PC-3 (cell line): ENCODE data around the gene KLHDC8A. TPM values are rescaled to one million over a fixed set of nuclear protein-coding genes. Genes with fewer than 3 reads are reported as not detected.
"Not testable (repeated sequence)": the region's sequence is repeated elsewhere in the genome, so short reads cannot be mapped to it uniquely, and the experiment has no call there.

Experiments used
- ATAC-seq: fragments of 200-7000 bp; cut with Tn5 transposase; 2 replicates; pipeline ENCODE4 v1.9.1; 2020; ENCODE audit warnings: mild to moderate bottlenecking, moderate library complexity
- BruUV-seq: library from RNA; stranded (reverse); fragments of 400-500 nt; replicated peaks from 2 replicates; lab custom pipeline; 2021; lab: Mats Ljungman, UMichigan
- CTCF ChIA-PET: fragments of 300-600 bp; sonication (Branson Sonifier 250); formaldehyde crosslinking; loops from one replicate; lab custom pipeline; 2022; ENCODE audit warnings: antibody characterized with exemption; lab: Charles Lee
- POLR2A ChIA-PET: fragments of 300-600 bp; sonication (Branson Sonifier 250); formaldehyde crosslinking; loops from one replicate; lab custom pipeline; 2022; ENCODE audit warnings: antibody characterized with exemption; ENCODE audit not compliant: unreplicated experiment; lab: Charles Lee
- DNase-seq: peaks from one replicate; pipeline ENCODE4 v3.0.0-alpha.2; 2015
- H2AFZ ChIP-seq: fragments of 300-600 bp; sonication (generic); 2 replicates; pipeline ENCODE4 v1.6.0; 2016; ENCODE audit warnings: antibody characterized with exemption, low read length
- H3F3A ChIP-seq: fragments of 300-600 bp; sonication (generic); one replicate; pipeline ENCODE4 v1.6.0; 2017; ENCODE audit warnings: antibody characterized with exemption, low read length, control low read depth, mild to moderate bottlenecking; ENCODE audit not compliant: unreplicated experiment
- H3K27ac ChIP-seq: fragments of 300-600 bp; sonication (generic); 2 replicates; pipeline ENCODE4 v1.5.1; 2016; ENCODE audit warnings: mild to moderate bottlenecking, low read length
- H3K27me3 ChIP-seq: fragments of 300-600 bp; sonication (generic); 2 replicates; pipeline ENCODE4 v1.6.1; 2016; ENCODE audit warnings: low read length, mixed read lengths
- H3K36me3 ChIP-seq: fragments of 300-600 bp; sonication (generic); 2 replicates; pipeline ENCODE4 v1.6.1; 2016; ENCODE audit warnings: low read depth, mixed run types, low read length, mixed read lengths
- H3K4me1 ChIP-seq: fragments of 300-600 bp; sonication (generic); 2 replicates; pipeline ENCODE4 v1.5.1; 2016; ENCODE audit warnings: low read length; ENCODE audit not compliant: insufficient read depth
- H3K4me2 ChIP-seq: fragments of 300-600 bp; sonication (generic); 2 replicates; pipeline ENCODE4 v1.6.0; 2016; ENCODE audit warnings: low read length
- H3K4me3 ChIP-seq: fragments of 300-600 bp; sonication (generic); 2 replicates; pipeline ENCODE4 v1.5.1; 2016; ENCODE audit warnings: mild to moderate bottlenecking, low read length, mixed read lengths
- H3K79me2 ChIP-seq: fragments of 300-600 bp; sonication (generic); 2 replicates; pipeline ENCODE4 v1.6.1; 2017; ENCODE audit warnings: low read length, mixed read lengths
- H3K9ac ChIP-seq: fragments of 300-600 bp; sonication (generic); 2 replicates; pipeline ENCODE4 v1.6.0; 2016; ENCODE audit warnings: mild to moderate bottlenecking, low read length
- H3K9me2 ChIP-seq: fragments of 300-600 bp; sonication (generic); replicated peaks from 2 replicates; pipeline ENCODE4 v1.6.1; 2016; ENCODE audit warnings: mixed run types, low read length, mixed read lengths
- H3K9me3 ChIP-seq: fragments of 300-600 bp; sonication (generic); 2 replicates; pipeline ENCODE4 v1.6.1; 2016; ENCODE audit warnings: low read length, mixed read lengths
- H4K20me1 ChIP-seq: fragments of 300-600 bp; sonication (generic); 2 replicates; pipeline ENCODE4 v1.6.1; 2016; ENCODE audit warnings: low read length, mixed read lengths
- CTCF ChIP-seq: fragments of 300-600 bp; sonication (generic); conservative IDR thresholded peaks from 2 replicates; pipeline ENCODE4 v1.5.1; 2017; ENCODE audit warnings: antibody characterized with exemption, low read depth, mild to moderate bottlenecking, low read length
- EZH2 ChIP-seq: fragments of 300-600 bp; sonication (generic); IDR thresholded peaks from one replicate; pipeline ENCODE4 v1.6.1; 2017; ENCODE audit warnings: antibody characterized with exemption, mild to moderate bottlenecking, low read length; ENCODE audit not compliant: unreplicated experiment
- EZH2phosphoT487 ChIP-seq: fragments of 300-600 bp; sonication (generic); IDR thresholded peaks from 2 replicates; pipeline ENCODE4 v1.6.1; 2018; ENCODE audit warnings: mild to moderate bottlenecking, antibody characterized with exemption, low read length, borderline replicate concordance
- intact Hi-C: fragments of 100-400 bp; cut with micrococcal nuclease; formaldehyde crosslinking; loops from 2 replicates; pipeline ENCODE4 v1.9.0; 2023
- total RNA-seq: library from RNA; depleted of rRNA; stranded (reverse); fragments of >200 nt; gene quantifications from 2 replicates; pipeline ENCODE4 v1.2.3, GENCODE V29; 2014

The KLHDC8A gene
- total RNA-seq, 1 experiment from 2014 or later: not detected

GRCh38 chr1:205365945-205366463, 9.3 kb upstream of the KLHDC8A start:
- no peaks in the 10 kb centered on the region for H3K9me3 ChIP-seq
- H4K20me1 ChIP-seq: no peaks in the 10 kb centered on the region
- BruUV-seq: no TSS peak
- H3K4me1 ChIP-seq: no peaks in the 10 kb centered on the region
- CTCF ChIA-PET: no interaction called here
- no peak overlapping the region for H3K4me2 ChIP-seq
- POLR2A ChIA-PET: no interaction called here
- no peak for ATAC-seq
- no peaks in the 10 kb centered on the region for H3F3A ChIP-seq
- peak; percentile 16 for DNase-seq
- intact Hi-C loops: no loop called here
- H3K27me3 ChIP-seq: peaks cover 15% of the 10 kb centered on the region; the same call in 1 of the 2 replicates
- H3K9me2 ChIP-seq: no peaks in the 10 kb centered on the region
- no peaks in the 10 kb centered on the region for H3K79me2 ChIP-seq
- H2AFZ ChIP-seq: peak overlapping the region; percentile 13; the same call in 1 of the 2 replicates
- H3K4me3 ChIP-seq: no peak overlapping the region
- H3K36me3 ChIP-seq: no peaks in the 10 kb centered on the region
- no peak overlapping the region for H3K9ac ChIP-seq
- TF ChIP-seq CTCF: no peak
- no peak overlapping the region for H3K27ac ChIP-seq

- H3K9ac ChIP-seq, BruUV-seq, CTCF ChIA-PET, H3K4me3 ChIP-seq, H3F3A ChIP-seq, ATAC-seq, H2AFZ ChIP-seq, H3K4me2 ChIP-seq, H3K9me2 ChIP-seq, H3K79me2 ChIP-seq, H3K36me3 ChIP-seq, POLR2A ChIA-PET, DNase-seq, H3K4me1 ChIP-seq, H3K27ac ChIP-seq, H3K9me3 ChIP-seq, intact Hi-C loops, H4K20me1 ChIP-seq: not testable (repeated sequence)
- H3K27me3 ChIP-seq: peaks cover 23% of the 10 kb centered on the region
Measured at GRCh38 chr1:205365086-205365485, 8.4 kb upstream of the KLHDC8A start.

GRCh38 chr1:205360891-205361290, 4.2 kb upstream of the KLHDC8A start:
- DNase-seq (no peak), ATAC-seq (no peak)
- no peaks in the 10 kb centered on the region for H3K4me1 ChIP-seq
- no peak overlapping the region for H3K9ac ChIP-seq
- POLR2A ChIA-PET: no interaction called here
- no peak overlapping the region for H3K4me3 ChIP-seq
- no peaks in the 10 kb centered on the region for H3K36me3 ChIP-seq
- no peak overlapping the region for H2AFZ ChIP-seq
- H3K27ac ChIP-seq: no peak overlapping the region
- H3K9me3 ChIP-seq: no peaks in the 10 kb centered on the region
- no peaks in the 10 kb centered on the region for H3K9me2 ChIP-seq
- H3F3A ChIP-seq: no peaks in the 10 kb centered on the region
- intact Hi-C loops: no loop called here
- no TSS peak for BruUV-seq
- no peaks in the 10 kb centered on the region for H3K79me2 ChIP-seq
- H3K27me3 ChIP-seq: peaks cover 38% of the 10 kb centered on the region
- H3K4me2 ChIP-seq: no peak overlapping the region
- no peaks in the 10 kb centered on the region for H4K20me1 ChIP-seq
- TF ChIP-seq EZH2 (no peak), CTCF (no peak), EZH2phosphoT487 (no peak)
- CTCF ChIA-PET: no interaction called here
